GM12875 (cell line): ENCODE measurements around the gene SHROOM3.

Experiments used
- H3K4me3 ChIP-seq: one replicate; pipeline ENCODE4 v1.5.1; 2011; ENCODE audit warnings: low read depth, low read length, control low read depth
- CTCF ChIP-seq: IDR thresholded peaks from 2 replicates; pipeline ENCODE4 v1.5.1; 2011; ENCODE audit warnings: low read depth, mild to moderate bottlenecking, control low read depth, inconsistent platforms, low read length, moderate library complexity, borderline replicate concordance; ENCODE audit not compliant: insufficient read depth

Gene SHROOM3

GRCh38 chr4:76699751-76700310, 264.8 kb downstream of the SHROOM3 start:
- TF ChIP-seq CTCF: no peak
- H3K4me3 ChIP-seq: no peak overlapping the region

GRCh38 chr4:76702440-76703122, 267.6 kb downstream of the SHROOM3 start:
- no peak overlapping the region for H3K4me3 ChIP-seq
- no peak for TF ChIP-seq CTCF

GRCh38 chr4:76703123-76703490, 268.1 kb downstream of the SHROOM3 start:
- no peak overlapping the region for H3K4me3 ChIP-seq
- no peak for TF ChIP-seq CTCF

GRCh38 chr4:76703676-76704075, 268.6 kb downstream of the SHROOM3 start:
- H3K4me3 ChIP-seq: no peak overlapping the region
- no peak for TF ChIP-seq CTCF

DNA sequence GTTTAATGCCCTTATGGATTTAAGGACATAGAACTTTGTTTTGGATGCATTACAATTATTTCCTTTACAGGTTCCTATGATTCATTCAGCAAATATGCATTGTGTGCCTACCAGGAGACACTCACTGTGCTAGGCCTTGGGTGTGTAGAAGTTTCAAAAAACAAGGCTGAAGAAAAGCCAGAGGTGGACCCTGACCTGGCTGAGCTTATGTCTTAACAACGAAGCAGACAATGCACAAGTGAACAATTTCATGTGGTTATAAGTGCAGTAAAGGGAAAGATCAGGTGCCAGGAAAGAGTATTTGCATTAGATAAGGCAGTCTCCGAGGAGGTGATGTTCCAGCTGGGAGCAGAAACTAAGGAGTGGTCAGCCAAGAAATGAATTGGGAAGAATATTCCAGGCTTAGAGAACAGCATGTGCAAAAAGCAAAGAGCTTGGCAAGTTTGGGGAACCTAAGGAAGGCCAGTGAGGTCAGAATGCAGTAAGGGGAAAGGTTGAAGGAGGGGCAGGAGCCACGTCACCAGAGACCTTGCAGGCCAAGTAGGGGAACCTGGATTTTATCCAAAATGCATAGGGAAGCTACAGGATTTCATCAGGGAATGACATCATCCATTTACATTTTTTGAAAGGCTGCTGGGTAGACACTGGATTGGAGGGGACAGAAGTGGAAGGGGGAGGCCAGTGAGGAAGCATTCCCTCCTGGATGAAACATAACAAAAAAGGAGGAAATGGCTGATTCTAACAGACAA, 269.3 kb downstream of the SHROOM3 start:
- no peak overlapping the region for H3K4me3 ChIP-seq
- no peak for TF ChIP-seq CTCF

GRCh38 chr4:76705472-76705871, 270.4 kb downstream of the SHROOM3 start:
- H3K4me3 ChIP-seq: no peak overlapping the region
- TF ChIP-seq CTCF: no peak
